K562 (cell line): Measurements from ENCODE around the gene COQ10B. TPM values are rescaled to one million over a fixed set of nuclear protein-coding genes. Genes with fewer than 3 reads are reported as not detected.

ENCODE experiments used
- CCNT2 ChIP-seq: IDR thresholded peaks from 2 replicates; pipeline ENCODE4 v1.6.1; 2011; ENCODE audit warnings: borderline replicate concordance, low read depth, mild to moderate bottlenecking, moderate library complexity, mixed read lengths, low read length; ENCODE audit not compliant: insufficient read length; ENCODE audit errors: extremely low read depth
- CSDE1 ChIP-seq, 2 experiments: fragments of 450-650 bp; IDR thresholded peaks; 2 replicates each; pipeline ENCODE4 v1.6.1; 2016; ENCODE audit warnings: mild to moderate bottlenecking in 1 of 2
- ELF4 ChIP-seq: fragments of 450-650 bp; formaldehyde crosslinking; IDR thresholded peaks from 2 replicates; pipeline ENCODE4 v1.4.0; 2022; ENCODE audit warnings: missing genetic modification characterization
- GTF2E2 ChIP-seq: fragments of 200-800 bp; sonication (Bioruptor generic); IDR thresholded peaks from 2 replicates; pipeline ENCODE4 v1.6.1; 2016; ENCODE audit warnings: missing genetic modification characterization, missing compliant biosample characterization
- ILF3 ChIP-seq: fragments of 450-650 bp; IDR thresholded peaks from 2 replicates; pipeline ENCODE4 v1.6.1; 2018; ENCODE audit warnings: antibody characterized with exemption, mild to moderate bottlenecking, moderate library complexity, borderline replicate concordance
- KHSRP ChIP-seq: fragments of 450-650 bp; IDR thresholded peaks from 2 replicates; pipeline ENCODE4 v1.6.1; 2017
- NCOA2 ChIP-seq, 2 experiments: fragments of 450-650 bp; IDR thresholded peaks; 2 replicates each; pipeline ENCODE4 v1.6.1; 2018; ENCODE audit warnings: mild to moderate bottlenecking in 2 of 2, moderate library complexity in 1 of 2; ENCODE audit not compliant: partially characterized antibody in 2 of 2
- NCOR1 ChIP-seq: fragments of 450-650 bp; IDR thresholded peaks from 2 replicates; pipeline ENCODE4 v1.6.1; 2016; ENCODE audit warnings: mild to moderate bottlenecking, moderate library complexity
- NELFE ChIP-seq: IDR thresholded peaks from 2 replicates; pipeline ENCODE4 v1.6.1; 2011; ENCODE audit warnings: mild to moderate bottlenecking; ENCODE audit not compliant: insufficient read depth, insufficient read length
- NR2C1 ChIP-seq, 2 experiments: fragments of 450-650 bp; IDR thresholded peaks; 2 replicates each; pipeline ENCODE4 v1.6.1; 2017; ENCODE audit warnings: mild to moderate bottlenecking in 2 of 2, antibody characterized with exemption in 1 of 2, inconsistent platforms in 1 of 2, missing compliant biosample characterization in 1 of 2, missing genetic modification characterization in 1 of 2
- PML ChIP-seq: IDR thresholded peaks from 2 replicates; pipeline ENCODE4 v1.6.1; 2012; ENCODE audit warnings: low read length, inconsistent platforms
- POLR2G ChIP-seq: fragments of 200-400 bp; formaldehyde crosslinking; IDR thresholded peaks from 2 replicates; pipeline ENCODE4 v1.6.1; 2017; ENCODE audit warnings: low read depth, mild to moderate bottlenecking, antibody characterized with exemption, low read length, moderate library complexity
- RBM34 ChIP-seq: fragments of 200-400 bp; formaldehyde crosslinking; IDR thresholded peaks from 2 replicates; pipeline ENCODE4 v1.6.1; 2018; ENCODE audit warnings: low read length, borderline replicate concordance; ENCODE audit not compliant: insufficient read depth
- SRSF9 ChIP-seq: fragments of 200-400 bp; formaldehyde crosslinking; IDR thresholded peaks from 2 replicates; pipeline ENCODE4 v1.6.1; 2017; ENCODE audit warnings: low read depth, low read length, borderline replicate concordance
- TRIM24 ChIP-seq, 2 experiments: fragments of 450-650 bp; IDR thresholded peaks; 2 replicates each; pipeline ENCODE4 v1.6.1; 2016
- U2AF1 ChIP-seq: fragments of 200-400 bp; formaldehyde crosslinking; optimal IDR thresholded peaks from 2 replicates; pipeline ENCODE3; 2017; ENCODE audit warnings: mild to moderate bottlenecking, low read depth, low read length, moderate library complexity
- WHSC1 ChIP-seq: IDR thresholded peaks from one replicate; pipeline ENCODE4 v1.6.1; 2012; ENCODE audit warnings: low read length, control low read depth, inconsistent platforms
- XRCC5 ChIP-seq: fragments of 200-400 bp; formaldehyde crosslinking; IDR thresholded peaks from 2 replicates; pipeline ENCODE4 v1.6.1; 2017; ENCODE audit warnings: low read depth, mild to moderate bottlenecking, low read length
- ZBTB17 ChIP-seq: fragments of 450-650 bp; formaldehyde crosslinking; IDR thresholded peaks from 2 replicates; pipeline ENCODE4 v1.4.0; 2020; ENCODE audit warnings: mild to moderate bottlenecking
- ZFP36 ChIP-seq: fragments of 150-350 bp; IDR thresholded peaks from 2 replicates; pipeline ENCODE4 v1.6.1; 2018; ENCODE audit warnings: low read length, low read depth; ENCODE audit not compliant: partially characterized antibody
- ZNF408 ChIP-seq: fragments of 250-450 bp; sonication (Bioruptor Pico); IDR thresholded peaks from 2 replicates; pipeline ENCODE4 v1.4.0; 2020; ENCODE audit warnings: low read depth, mild to moderate bottlenecking, moderate library complexity
- ZNF41 ChIP-seq: fragments of 250-450 bp; sonication (Bioruptor Pico); conservative IDR thresholded peaks from 2 replicates; pipeline ENCODE4 v1.4.0; 2020; ENCODE audit warnings: mild to moderate bottlenecking
- ZNF764 ChIP-seq: fragments of 250-450 bp; sonication (Bioruptor Pico); IDR thresholded peaks from 2 replicates; pipeline ENCODE4 v1.4.0; 2020; ENCODE audit warnings: low read depth, mild to moderate bottlenecking, moderate library complexity
- polyA plus RNA-seq, 8 experiments: library from polyadenylated mRNA; depleted of rRNA in 4 of 8; stranded (reverse) in 5 of 8; unstranded in 3 of 8; fragments of >200 nt; fragmentation: Nextera tagmentation in 2 of 8; fragmentation: Illumina TruSeq in 1 of 8; extraction: Ambion mirVana in 2 of 8; extraction: Trizol in 1 of 8; gene quantifications; 2 replicates each; pipeline versions ENCODE4 v1.2.1 to v1.2.3, GENCODE V29; 2011 to 2014; ENCODE audit warnings: inconsistent platforms in 1 of 8, missing spikeins in 1 of 8
- total RNA-seq, 7 experiments: library from RNA; depleted of rRNA in 6 of 7; stranded (reverse); fragments of >200 nt in 6 of 7; fragmentation: Illumina TruSeq in 2 of 7; extraction: Trizol in 2 of 7; gene quantifications; 2 replicates each; pipeline versions ENCODE4 v1.2.1 to v1.2.3, GENCODE V29; 2011 to 2021; ENCODE audit warnings: low replicate concordance in 1 of 7
- TF ChIP-seq, protein P1 (sequence below): sonication (generic); formaldehyde crosslinking; IDR thresholded peaks from 2 replicates; pipeline ENCODE4 v1.8.1; 2022; ENCODE audit warnings: missing genetic modification reagents
- TF ChIP-seq, protein P2 (sequence below): fragments of 450-650 bp; IDR thresholded peaks from 2 replicates; pipeline ENCODE4 v1.6.1; 2018; ENCODE audit not compliant: partially characterized antibody

The COQ10B gene
- total and polyA plus RNA-seq, 9 of the 15 experiments (the other 6 are each of a cell fraction or from before 2014, with no cell fraction given): 3.1 to 13.1 (median 7.7) TPM

DNA sequence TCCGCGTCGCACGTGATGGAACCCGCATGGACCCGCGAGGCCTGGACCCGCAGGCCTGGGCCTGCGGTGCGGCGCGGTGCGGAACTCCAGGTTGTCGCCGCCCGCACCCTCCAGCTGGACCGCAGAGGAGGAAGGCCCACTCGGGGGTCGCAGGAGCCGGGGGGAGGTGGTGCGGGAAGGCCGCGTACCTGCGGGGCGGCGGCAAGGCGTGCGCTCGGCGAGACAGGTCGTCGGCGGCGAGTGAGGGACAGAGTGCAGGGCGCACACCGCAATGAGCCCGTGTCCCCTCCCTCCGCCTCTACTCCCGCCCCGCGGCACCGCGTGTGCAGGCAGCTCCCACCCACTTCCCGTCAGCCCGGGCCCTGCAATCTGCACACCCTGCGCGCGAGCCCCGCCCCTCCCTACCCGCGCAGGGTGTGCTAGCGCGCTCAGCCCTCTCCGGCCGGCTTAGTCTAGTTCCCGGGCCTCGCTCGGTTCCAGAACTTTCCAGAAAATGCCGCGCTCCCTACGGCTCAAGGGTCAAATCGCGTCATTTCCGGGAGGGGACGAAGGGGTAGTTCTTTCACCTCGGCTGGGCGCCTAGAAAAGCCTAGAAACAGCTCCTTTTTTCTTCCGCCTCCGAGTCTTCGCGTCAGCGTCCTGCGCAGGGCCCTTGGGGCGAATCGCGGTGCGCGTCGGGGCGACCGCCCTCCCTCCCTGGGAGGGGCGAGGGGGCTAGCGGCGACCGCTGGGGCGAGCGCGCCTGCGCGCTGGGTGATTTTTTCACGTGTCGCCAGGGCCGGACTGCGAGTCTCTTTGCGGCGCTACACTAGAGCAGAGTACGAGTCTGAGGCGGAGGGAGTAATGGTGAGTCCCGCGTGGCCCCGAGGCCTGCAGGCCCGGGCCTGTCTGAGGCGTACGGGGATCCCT lies 46.5 kb downstream of the COQ10B start, which contains the start of the genes HSPD1 and HSPE1 (continued):
- TF ChIP-seq ELF4 (peak; percentile 88), SRSF9 (no peak), TRIM24 (IDR thresholded peaks at IDR 0.05) (peak in 1 of 2 experiments; percentile 68; a peak in 1 of 4 replicates), POLR2G (peak; percentile 91), WHSC1 (no peak), ZNF41 (CRISPR knock-in tag) (no peak), KHSRP (0 out of 2 replicates have a peak, but pooled peaks have one; percentile 35), ZNF764 (CRISPR knock-in tag) (no peak), NR2C1 (IDR thresholded peaks at IDR 0.05) (peak; percentile 96), NR2C1 (tag; IDR thresholded peaks at IDR 0.05) (peak; percentile 97), XRCC5 (peak; percentile 76; the same call in 1 of the 2 replicates), ZNF408 (CRISPR knock-in tag) (no peak), U2AF1 (peak; percentile 92), NCOA2 (IDR thresholded peaks at IDR 0.05; ENCODE audit: partially characterized antibody in 2 of 2) (no peak), CCNT2 (peak; percentile 85), ILF3 (no peak), NELFE (no peak), NCOR1 (peak; percentile 86), CSDE1 (IDR thresholded peaks at IDR 0.05) (no peak), GTF2E2 (tag) (no peak; the same call in 1 of the 2 replicates), RBM34 (no peak), ZBTB17 (CRISPR knock-in tag) (peak; percentile 55; the same call in 1 of the 2 replicates), ZFP36 (no peak), PML (peak; percentile 51; the same call in 1 of the 2 replicates)
- TF ChIP-seq, protein P1, sequence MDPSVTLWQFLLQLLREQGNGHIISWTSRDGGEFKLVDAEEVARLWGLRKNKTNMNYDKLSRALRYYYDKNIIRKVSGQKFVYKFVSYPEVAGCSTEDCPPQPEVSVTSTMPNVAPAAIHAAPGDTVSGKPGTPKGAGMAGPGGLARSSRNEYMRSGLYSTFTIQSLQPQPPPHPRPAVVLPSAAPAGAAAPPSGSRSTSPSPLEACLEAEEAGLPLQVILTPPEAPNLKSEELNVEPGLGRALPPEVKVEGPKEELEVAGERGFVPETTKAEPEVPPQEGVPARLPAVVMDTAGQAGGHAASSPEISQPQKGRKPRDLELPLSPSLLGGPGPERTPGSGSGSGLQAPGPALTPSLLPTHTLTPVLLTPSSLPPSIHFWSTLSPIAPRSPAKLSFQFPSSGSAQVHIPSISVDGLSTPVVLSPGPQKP (CRISPR knock-in tag): no peak
- TF ChIP-seq, protein P2, sequence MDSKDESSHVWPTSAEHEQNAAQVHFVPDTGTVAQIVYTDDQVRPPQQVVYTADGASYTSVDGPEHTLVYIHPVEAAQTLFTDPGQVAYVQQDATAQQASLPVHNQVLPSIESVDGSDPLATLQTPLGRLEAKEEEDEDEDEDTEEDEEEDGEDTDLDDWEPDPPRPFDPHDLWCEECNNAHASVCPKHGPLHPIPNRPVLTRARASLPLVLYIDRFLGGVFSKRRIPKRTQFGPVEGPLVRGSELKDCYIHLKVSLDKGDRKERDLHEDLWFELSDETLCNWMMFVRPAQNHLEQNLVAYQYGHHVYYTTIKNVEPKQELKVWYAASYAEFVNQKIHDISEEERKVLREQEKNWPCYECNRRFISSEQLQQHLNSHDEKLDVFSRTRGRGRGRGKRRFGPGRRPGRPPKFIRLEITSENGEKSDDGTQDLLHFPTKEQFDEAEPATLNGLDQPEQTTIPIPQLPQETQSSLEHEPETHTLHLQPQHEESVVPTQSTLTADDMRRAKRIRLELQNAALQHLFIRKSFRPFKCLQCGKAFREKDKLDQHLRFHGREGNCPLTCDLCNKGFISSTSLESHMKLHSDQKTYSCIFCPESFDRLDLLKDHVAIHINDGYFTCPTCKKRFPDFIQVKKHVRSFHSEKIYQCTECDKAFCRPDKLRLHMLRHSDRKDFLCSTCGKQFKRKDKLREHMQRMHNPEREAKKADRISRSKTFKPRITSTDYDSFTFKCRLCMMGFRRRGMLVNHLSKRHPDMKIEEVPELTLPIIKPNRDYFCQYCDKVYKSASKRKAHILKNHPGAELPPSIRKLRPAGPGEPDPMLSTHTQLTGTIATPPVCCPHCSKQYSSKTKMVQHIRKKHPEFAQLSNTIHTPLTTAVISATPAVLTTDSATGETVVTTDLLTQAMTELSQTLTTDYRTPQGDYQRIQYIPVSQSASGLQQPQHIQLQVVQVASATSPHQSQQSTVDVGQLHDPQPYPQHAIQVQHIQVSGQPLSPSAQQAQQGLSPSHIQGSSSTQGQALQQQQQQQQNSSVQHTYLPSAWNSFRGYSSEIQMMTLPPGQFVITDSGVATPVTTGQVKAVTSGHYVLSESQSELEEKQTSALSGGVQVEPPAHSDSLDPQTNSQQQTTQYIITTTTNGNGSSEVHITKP: peak; percentile 39
